Loucy (cell line): ENCODE measurements around the gene RUVBL2.
"Not testable (repeated sequence)": the region's sequence is repeated elsewhere in the genome, so short reads cannot be mapped to it uniquely, and the experiment has no call there.

Experiments used
- H2AFZ ChIP-seq: fragments of 200-600 bp; sonication (generic); 2 replicates; pipeline ENCODE4 v1.6.0; 2016; ENCODE audit warnings: antibody characterized with exemption, mild to moderate bottlenecking, low read length, moderate library complexity
- H3F3A ChIP-seq: fragments of 200-600 bp; 2 replicates; pipeline ENCODE4 v1.6.0; 2016; ENCODE audit warnings: antibody characterized with exemption, low read depth, mild to moderate bottlenecking
- H3K27me3 ChIP-seq: fragments of 200-600 bp; sonication (generic); 2 replicates; pipeline ENCODE4 v1.6.1; 2014; ENCODE audit warnings: low read length, mild to moderate bottlenecking; ENCODE audit not compliant: insufficient read depth, poor library complexity, severe bottlenecking
- H3K36me3 ChIP-seq: fragments of 200-600 bp; sonication (generic); 2 replicates; pipeline ENCODE4 v1.6.1; 2016; ENCODE audit warnings: low read length; ENCODE audit not compliant: insufficient read depth
- H3K4me1 ChIP-seq: fragments of 200-600 bp; sonication (generic); 2 replicates; pipeline ENCODE4 v1.5.1; 2014; ENCODE audit warnings: low read length, mild to moderate bottlenecking; ENCODE audit not compliant: insufficient read depth, poor library complexity, severe bottlenecking
- H3K4me2 ChIP-seq: fragments of 200-600 bp; sonication (generic); 2 replicates; pipeline ENCODE4 v1.6.0; 2014; ENCODE audit warnings: antibody characterized with exemption, low read length, low read depth, mild to moderate bottlenecking; ENCODE audit not compliant: poor library complexity, severe bottlenecking
- H3K4me3 ChIP-seq: fragments of 200-600 bp; sonication (generic); 2 replicates; pipeline ENCODE4 v1.5.1; 2014; ENCODE audit warnings: low read length, mild to moderate bottlenecking, mixed read lengths; ENCODE audit not compliant: poor library complexity, severe bottlenecking
- H3K79me2 ChIP-seq: fragments of 200-600 bp; sonication (generic); 2 replicates; pipeline ENCODE4 v1.6.1; 2014; ENCODE audit warnings: low read length; ENCODE audit not compliant: insufficient read depth
- H3K9ac ChIP-seq: fragments of 200-600 bp; sonication (generic); 2 replicates; pipeline ENCODE4 v1.6.0; 2014; ENCODE audit warnings: mild to moderate bottlenecking, low read depth, low read length, moderate library complexity; ENCODE audit not compliant: poor library complexity, severe bottlenecking
- H3K9me2 ChIP-seq: fragments of 200-600 bp; sonication (generic); replicated peaks from 2 replicates; pipeline ENCODE4 v1.6.1; 2016; ENCODE audit warnings: low read depth, low read length, mixed read lengths
- H3K9me3 ChIP-seq: fragments of 200-600 bp; sonication (generic); 2 replicates; pipeline ENCODE4 v1.6.1; 2014; ENCODE audit warnings: mild to moderate bottlenecking, antibody characterized with exemption, low read length, low read depth; ENCODE audit not compliant: insufficient read depth
- H4K20me1 ChIP-seq: fragments of 200-600 bp; sonication (generic); 2 replicates; pipeline ENCODE4 v1.6.0; 2014; ENCODE audit warnings: antibody characterized with exemption, low read length, mild to moderate bottlenecking; ENCODE audit not compliant: insufficient read depth, poor library complexity, severe bottlenecking
- CTCF ChIP-seq: fragments of 200-600 bp; sonication (generic); conservative IDR thresholded peaks from 2 replicates; pipeline ENCODE4 v1.5.1; 2014; ENCODE audit warnings: mild to moderate bottlenecking, antibody characterized with exemption, low read length
- EZH2phosphoT487 ChIP-seq: fragments of 200-600 bp; IDR thresholded peaks from 2 replicates; pipeline ENCODE4 v1.6.1; 2018; ENCODE audit warnings: antibody characterized with exemption, mild to moderate bottlenecking, moderate library complexity, borderline replicate concordance

Gene RUVBL2

DNA sequence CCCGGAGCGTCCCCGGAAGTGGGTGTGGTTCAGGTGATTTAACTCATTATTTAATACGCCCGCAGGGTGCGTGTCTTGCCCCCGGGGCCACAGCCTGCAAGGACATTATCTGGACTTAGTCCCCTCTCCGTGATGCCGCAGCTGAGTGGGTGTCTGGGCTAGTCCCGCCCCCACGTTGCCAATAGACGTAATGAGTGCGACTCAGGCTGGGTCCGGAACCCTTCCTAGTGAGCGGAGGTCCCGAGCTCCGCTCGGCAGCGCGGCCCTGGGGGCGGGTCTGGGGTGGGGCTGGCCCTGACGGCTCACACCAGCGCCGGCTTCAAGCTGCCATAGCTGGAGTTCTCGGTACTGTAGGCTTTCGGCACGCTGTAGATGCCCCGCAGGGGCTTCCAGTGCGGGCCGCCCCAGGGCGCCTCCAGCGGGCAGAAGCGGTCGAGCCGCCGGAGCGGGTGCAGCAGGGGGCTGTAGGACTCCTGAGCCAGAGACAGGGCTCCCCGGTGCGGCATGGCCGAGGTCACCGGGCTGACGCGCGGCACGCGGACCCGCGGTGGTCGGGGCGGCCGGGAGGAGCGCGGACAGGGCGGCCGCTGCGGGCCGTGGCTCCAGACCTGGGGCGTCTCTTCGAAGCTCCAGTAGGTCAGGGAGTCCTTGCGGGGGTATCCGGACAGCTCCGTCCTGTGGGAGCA is 24.1 kb downstream of the RUVBL2 start:
- Histone ChIP-seq H2AFZ (no peak overlapping the region), H3K9ac (no peak overlapping the region), H3K36me3 (peaks cover 20% of the 10 kb centered on the region; the same call in 1 of the 2 replicates), H3K9me3 (no peaks in the 10 kb centered on the region), H3K79me2 (no peaks in the 10 kb centered on the region), H3K4me3 (no peak overlapping the region), H4K20me1 (no peaks in the 10 kb centered on the region), H3F3A (no peaks in the 10 kb centered on the region), H3K27me3 (no peaks in the 10 kb centered on the region), H3K4me2 (no peak overlapping the region), H3K9me2 (no peaks in the 10 kb centered on the region), H3K4me1 (peaks cover 7% of the 10 kb centered on the region)
- TF ChIP-seq CTCF (no peak; the same call in 1 of the 2 replicates), EZH2phosphoT487 (no peak)

DNA sequence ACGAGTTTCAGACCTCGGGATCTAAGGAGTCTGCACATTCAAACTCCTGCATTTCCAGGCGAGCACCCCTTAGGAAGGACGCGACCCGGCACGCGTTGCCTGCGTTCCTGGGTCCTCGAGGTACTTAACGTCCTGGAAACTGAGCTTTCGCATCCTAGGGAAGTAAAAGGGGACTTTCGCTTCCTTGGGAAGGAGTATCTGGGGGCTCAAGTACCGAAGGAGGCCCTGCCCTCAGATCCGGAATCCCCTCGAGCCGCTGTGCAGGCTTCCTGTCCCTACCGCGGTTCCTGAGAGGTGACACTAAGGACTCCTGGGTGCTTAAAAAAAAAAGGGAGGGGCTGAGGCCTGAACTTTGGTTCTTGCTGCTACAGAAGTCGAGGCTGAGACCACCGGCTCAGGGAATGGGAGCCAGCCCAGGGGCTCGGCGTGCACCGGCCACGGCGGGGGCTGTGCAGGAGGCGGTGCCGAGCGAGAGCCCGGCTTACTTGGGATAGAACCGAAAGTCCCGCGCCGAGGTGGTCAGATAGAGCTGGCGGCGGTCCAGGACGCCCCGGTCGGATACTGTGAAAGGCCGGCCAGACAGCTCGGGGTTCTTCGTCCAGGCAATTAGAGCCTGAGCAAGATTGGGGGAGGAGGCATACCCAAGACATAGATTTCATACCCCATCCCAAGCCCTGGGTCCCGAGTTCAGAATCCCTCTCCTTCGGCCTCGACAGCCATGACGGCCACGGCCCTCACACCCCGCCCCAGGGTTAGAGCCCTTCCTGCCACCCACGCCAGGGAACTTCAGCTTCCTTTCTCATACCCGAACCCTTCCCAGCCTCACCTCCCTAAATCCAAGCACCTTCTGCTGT is 24.9 kb downstream of the RUVBL2 start:
- not testable (repeated sequence) for H2AFZ ChIP-seq, H3K9ac ChIP-seq

GRCh38 chr19:49019242-49019932 is 25.7 kb downstream of the RUVBL2 start:
- no peaks in the 10 kb centered on the region for H3K27me3 ChIP-seq
- H3K9me3 ChIP-seq: no peaks in the 10 kb centered on the region
- H3K9me2 ChIP-seq: no peaks in the 10 kb centered on the region
- no peak overlapping the region for H3K9ac ChIP-seq
- no peaks in the 10 kb centered on the region for H4K20me1 ChIP-seq
- H3K4me1 ChIP-seq: peaks cover 7% of the 10 kb centered on the region
- H3F3A ChIP-seq: no peaks in the 10 kb centered on the region
- H3K79me2 ChIP-seq: no peaks in the 10 kb centered on the region
- H3K36me3 ChIP-seq: peaks cover 18% of the 10 kb centered on the region; the same call in 1 of the 2 replicates
- no peak overlapping the region for H3K4me3 ChIP-seq
- TF ChIP-seq EZH2phosphoT487 (no peak), CTCF (no peak; the same call in 1 of the 2 replicates)
- no peak overlapping the region for H3K4me2 ChIP-seq
- H2AFZ ChIP-seq: no peak overlapping the region

More for the DNA sequence above, 24.9 kb downstream of the RUVBL2 start:
- H3K9me2 ChIP-seq, H3K27me3 ChIP-seq, H3F3A ChIP-seq, H3K79me2 ChIP-seq, H3K4me1 ChIP-seq, H3K4me2 ChIP-seq, H3K9me3 ChIP-seq, H3K4me3 ChIP-seq, H4K20me1 ChIP-seq: not testable (repeated sequence)
- peaks cover 20% of the 10 kb centered on the region; the same call in 1 of the 2 replicates for H3K36me3 ChIP-seq
